HEK293 (cell line): ENCODE data around the gene CAMK2N2.
A peak's percentile ranks its signal among the peaks of the same experiment; 100 is the strongest.

Source experiments
- CTCF ChIA-PET: fragments of 350-600 bp; formaldehyde crosslinking; extraction: SDS; loops from one replicate; lab custom pipeline; 2021; ENCODE audit warnings: antibody characterized with exemption; lab: Yijun Ruan, JAX
- POLR2A ChIA-PET: fragments of 300-600 bp; formaldehyde crosslinking; extraction: SDS; loops from one replicate; lab custom pipeline; 2020; ENCODE audit warnings: antibody characterized with exemption, inconsistent platforms; lab: Yijun Ruan, JAX
- H3K27ac ChIP-seq: fragments of 200-500 bp; sonication (Bioruptor generic); 2 replicates; pipeline ENCODE4 v1.5.1; 2014; ENCODE audit warnings: low read depth, low read length, control low read depth, inconsistent platforms; ENCODE audit errors: extremely low read depth
- H3K36me3 ChIP-seq, 2 experiments: fragments of 200-500 bp in 1 of 2; sonication (Bioruptor generic) in 1 of 2; 1 replicate in 1 of 2; 2 replicates in 1 of 2; pipeline ENCODE4 v1.5.1; 2014 to 2017; ENCODE audit warnings: inconsistent platforms in 2 of 2, low read length in 2 of 2; ENCODE audit not compliant: control insufficient read depth in 2 of 2, insufficient read depth in 1 of 2
- H3K4me1 ChIP-seq: fragments of 200-500 bp; sonication (Bioruptor generic); 2 replicates; pipeline ENCODE4 v1.5.1; 2014; ENCODE audit warnings: mild to moderate bottlenecking, low read length, inconsistent platforms; ENCODE audit not compliant: control insufficient read depth, insufficient read depth
- H3K4me3 ChIP-seq: 2 replicates; pipeline ENCODE4 v1.5.1; 2011; ENCODE audit warnings: low read depth, mild to moderate bottlenecking, control low read depth, low read length, moderate library complexity
- H3K9me3 ChIP-seq: fragments of 200-500 bp; sonication (Bioruptor generic); 2 replicates; pipeline ENCODE4 v1.5.1; 2014; ENCODE audit warnings: low read depth, low read length, inconsistent platforms; ENCODE audit not compliant: control insufficient read depth, insufficient read depth
- KLF8 ChIP-seq: fragments of 450-650 bp; formaldehyde crosslinking; IDR thresholded peaks from 2 replicates; pipeline ENCODE4 v1.5.1; 2016; ENCODE audit warnings: missing biosample characterization, missing genetic modification characterization
- MZF1 ChIP-seq: fragments of 450-650 bp; formaldehyde crosslinking; IDR thresholded peaks from 2 replicates; pipeline ENCODE4 v1.5.1; 2017; ENCODE audit warnings: missing biosample characterization, missing genetic modification characterization, borderline replicate concordance
- REPIN1 ChIP-seq: fragments of 450-650 bp; formaldehyde crosslinking; IDR thresholded peaks from 2 replicates; pipeline ENCODE4 v1.5.1; 2017; ENCODE audit warnings: missing biosample characterization, missing genetic modification characterization, low read depth
- SP7 ChIP-seq: fragments of 450-650 bp; formaldehyde crosslinking; IDR thresholded peaks from 2 replicates; pipeline ENCODE4 v1.5.1; 2016; ENCODE audit warnings: missing biosample characterization, missing genetic modification characterization
- TRIM28 ChIP-seq: IDR thresholded peaks from 2 replicates; pipeline ENCODE4 v1.6.1; 2011; ENCODE audit warnings: low read length, control low read depth, borderline replicate concordance
- ZFHX2 ChIP-seq: fragments of 450-650 bp; formaldehyde crosslinking; conservative IDR thresholded peaks from 2 replicates; pipeline ENCODE4 v1.5.1; 2016; ENCODE audit warnings: missing biosample characterization, missing genetic modification characterization
- ZFP69B ChIP-seq: fragments of 450-650 bp; formaldehyde crosslinking; IDR thresholded peaks from 2 replicates; pipeline ENCODE4 v1.5.1; 2016; ENCODE audit warnings: missing biosample characterization, missing genetic modification characterization
- ZNF146 ChIP-seq: fragments of 450-650 bp; formaldehyde crosslinking; IDR thresholded peaks from 2 replicates; pipeline ENCODE4 v1.5.1; 2016; ENCODE audit warnings: missing biosample characterization, missing genetic modification characterization
- ZNF561 ChIP-seq: fragments of 450-650 bp; IDR thresholded peaks from 2 replicates; pipeline ENCODE4 v1.5.1; 2018; ENCODE audit warnings: missing biosample characterization, missing genetic modification characterization, borderline replicate concordance
- ZNF777 ChIP-seq: fragments of 450-650 bp; formaldehyde crosslinking; IDR thresholded peaks from 2 replicates; pipeline ENCODE4 v1.5.1; 2017; ENCODE audit warnings: missing biosample characterization, missing genetic modification characterization, borderline replicate concordance
- ZSCAN16 ChIP-seq: fragments of 450-650 bp; formaldehyde crosslinking; IDR thresholded peaks from 2 replicates; pipeline ENCODE4 v1.5.1; 2016; ENCODE audit warnings: missing biosample characterization, missing genetic modification characterization
- ZSCAN5A ChIP-seq: fragments of 450-650 bp; formaldehyde crosslinking; IDR thresholded peaks from 2 replicates; pipeline ENCODE4 v1.5.1; 2016; ENCODE audit warnings: missing biosample characterization, missing genetic modification characterization
- TF ChIP-seq, protein P1 (sequence below): fragments of 450-650 bp; formaldehyde crosslinking; conservative IDR thresholded peaks from 2 replicates; pipeline ENCODE4 v1.5.1; 2016; ENCODE audit warnings: low read depth, missing biosample characterization, missing genetic modification characterization
- TF ChIP-seq, protein P2 (sequence below): fragments of 450-650 bp; formaldehyde crosslinking; IDR thresholded peaks from 2 replicates; pipeline ENCODE4 v1.5.1; 2016; ENCODE audit warnings: missing biosample characterization, missing genetic modification characterization, borderline replicate concordance

Gene CAMK2N2

GRCh38 chr3:184248454-184249411, 12.6 kb downstream of the CAMK2N2 start, which contains the start of gene ALG3 (continued):
- TF ChIP-seq TRIM28 (no peak), KLF8 (tag by site-specific recombination) (peak; percentile 78), ZFP69B (tag by site-specific recombination) (peak; percentile 93)
- TF ChIP-seq, protein P1, sequence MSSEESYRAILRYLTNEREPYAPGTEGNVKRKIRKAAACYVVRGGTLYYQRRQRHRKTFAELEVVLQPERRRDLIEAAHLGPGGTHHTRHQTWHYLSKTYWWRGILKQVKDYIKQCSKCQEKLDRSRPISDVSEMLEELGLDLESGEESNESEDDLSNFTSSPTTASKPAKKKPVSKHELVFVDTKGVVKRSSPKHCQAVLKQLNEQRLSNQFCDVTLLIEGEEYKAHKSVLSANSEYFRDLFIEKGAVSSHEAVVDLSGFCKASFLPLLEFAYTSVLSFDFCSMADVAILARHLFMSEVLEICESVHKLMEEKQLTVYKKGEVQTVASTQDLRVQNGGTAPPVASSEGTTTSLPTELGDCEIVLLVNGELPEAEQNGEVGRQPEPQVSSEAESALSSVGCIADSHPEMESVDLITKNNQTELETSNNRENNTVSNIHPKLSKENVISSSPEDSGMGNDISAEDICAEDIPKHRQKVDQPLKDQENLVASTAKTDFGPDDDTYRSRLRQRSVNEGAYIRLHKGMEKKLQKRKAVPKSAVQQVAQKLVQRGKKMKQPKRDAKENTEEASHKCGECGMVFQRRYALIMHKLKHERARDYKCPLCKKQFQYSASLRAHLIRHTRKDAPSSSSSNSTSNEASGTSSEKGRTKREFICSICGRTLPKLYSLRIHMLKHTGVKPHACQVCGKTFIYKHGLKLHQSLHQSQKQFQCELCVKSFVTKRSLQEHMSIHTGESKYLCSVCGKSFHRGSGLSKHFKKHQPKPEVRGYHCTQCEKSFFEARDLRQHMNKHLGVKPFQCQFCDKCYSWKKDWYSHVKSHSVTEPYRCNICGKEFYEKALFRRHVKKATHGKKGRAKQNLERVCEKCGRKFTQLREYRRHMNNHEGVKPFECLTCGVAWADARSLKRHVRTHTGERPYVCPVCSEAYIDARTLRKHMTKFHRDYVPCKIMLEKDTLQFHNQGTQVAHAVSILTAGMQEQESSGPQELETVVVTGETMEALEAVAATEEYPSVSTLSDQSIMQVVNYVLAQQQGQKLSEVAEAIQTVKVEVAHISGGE (tag by site-specific recombination): peak; percentile 99

DNA sequence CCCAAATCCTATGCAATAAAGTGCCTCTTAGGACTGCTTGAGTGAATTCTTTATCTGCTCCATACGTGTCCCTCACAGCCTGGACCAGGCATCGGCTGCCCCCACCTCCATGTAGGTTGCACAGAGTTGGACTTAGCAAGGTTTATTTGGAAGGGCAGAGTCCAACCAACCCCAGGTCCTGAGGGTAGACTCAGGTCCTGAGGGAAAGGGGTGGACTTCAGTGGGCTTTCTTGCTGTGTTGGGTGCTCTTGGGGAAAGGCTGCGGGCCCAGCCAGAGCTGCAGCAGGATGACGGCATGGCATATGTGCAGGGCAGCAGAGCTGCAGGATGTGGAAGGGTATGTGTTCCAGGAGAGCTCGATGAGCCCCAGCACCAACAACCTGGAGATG, 19.1 kb downstream of the CAMK2N2 start:
- H3K36me3 ChIP-seq: peaks cover 0 to 44% of the 10 kb centered on the region in 2 experiments; a peak in 1 of 3 replicates
- H3K4me3 ChIP-seq: no peak overlapping the region
- H3K9me3 ChIP-seq: no peaks in the 10 kb centered on the region
- no peak overlapping the region for H3K27ac ChIP-seq
- TF ChIP-seq ZSCAN16 (tag by site-specific recombination): no peak
- TF ChIP-seq MZF1: no peak
- no peak for TF ChIP-seq ZNF561 (tag by site-specific recombination)
- TF ChIP-seq ZSCAN5A (tag by site-specific recombination): no peak
- TF ChIP-seq SP7 (tag by site-specific recombination): no peak
- no peak for TF ChIP-seq ZNF777
- TF ChIP-seq, protein P2, sequence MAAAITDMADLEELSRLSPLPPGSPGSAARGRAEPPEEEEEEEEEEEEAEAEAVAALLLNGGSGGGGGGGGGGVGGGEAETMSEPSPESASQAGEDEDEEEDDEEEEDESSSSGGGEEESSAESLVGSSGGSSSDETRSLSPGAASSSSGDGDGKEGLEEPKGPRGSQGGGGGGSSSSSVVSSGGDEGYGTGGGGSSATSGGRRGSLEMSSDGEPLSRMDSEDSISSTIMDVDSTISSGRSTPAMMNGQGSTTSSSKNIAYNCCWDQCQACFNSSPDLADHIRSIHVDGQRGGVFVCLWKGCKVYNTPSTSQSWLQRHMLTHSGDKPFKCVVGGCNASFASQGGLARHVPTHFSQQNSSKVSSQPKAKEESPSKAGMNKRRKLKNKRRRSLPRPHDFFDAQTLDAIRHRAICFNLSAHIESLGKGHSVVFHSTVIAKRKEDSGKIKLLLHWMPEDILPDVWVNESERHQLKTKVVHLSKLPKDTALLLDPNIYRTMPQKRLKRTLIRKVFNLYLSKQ (tag by site-specific recombination): no peak
- no peak for TF ChIP-seq ZNF146
- no peak for TF ChIP-seq ZFHX2 (tag by site-specific recombination)
- no peak for TF ChIP-seq REPIN1 (tag by site-specific recombination)
- TF ChIP-seq, all 188 proteins: peak for 0
- POLR2A ChIA-PET: interaction anchor here (0.6 kb wide), 1 partner anchor 347 kb away, joined by 3 read pairs; no protein-coding TSS in a partner anchor
- H3K4me1 ChIP-seq: no peaks in the 10 kb centered on the region
- CTCF ChIA-PET: interaction anchor here (0.6 to 8.7 kb wide), 6 partner anchors 15 to 1520 kb away, joined by 3 to 66 read pairs (median 4); partner anchors contain the start of gene VWA5B2
